OCI-LY3 (cell line): ENCODE measurements around the gene ADAP1.

Experiments used
- H2AFZ ChIP-seq: fragments of 200-600, 300-600 bp; shearing (Covaris generic); 2 replicates; pipeline ENCODE4 v1.6.0; 2014; ENCODE audit warnings: antibody characterized with exemption, low read depth, low read length
- H3K27ac ChIP-seq: fragments of 200-600, 300-600 bp; sonication (generic); 2 replicates; pipeline ENCODE4 v1.5.1; 2014; ENCODE audit warnings: mild to moderate bottlenecking, low read length, moderate library complexity, mixed read lengths
- H3K27me3 ChIP-seq: fragments of 200-600, 300-600 bp; sonication (generic); 2 replicates; pipeline ENCODE4 v1.6.1; 2014; ENCODE audit warnings: low read depth, low read length, mixed read lengths
- H3K36me3 ChIP-seq: fragments of 200-600, 300-600 bp; sonication (generic); replicated peaks from 2 replicates; pipeline ENCODE3; 2014; ENCODE audit warnings: low read depth, low read length, mixed read lengths
- H3K4me1 ChIP-seq: fragments of 300-600, 200-600 bp; sonication (generic); 2 replicates; pipeline ENCODE4 v1.6.1; 2014; ENCODE audit warnings: low read length, mixed read lengths
- H3K4me2 ChIP-seq: fragments of 200-600, 300-600 bp; sonication (generic); 2 replicates; pipeline ENCODE4 v1.6.1; 2014; ENCODE audit warnings: low read length, mixed read lengths
- H3K4me3 ChIP-seq: fragments of 300-600, 200-600 bp; sonication (generic); 2 replicates; pipeline ENCODE4 v1.5.1; 2014; ENCODE audit warnings: antibody characterized with exemption, mild to moderate bottlenecking, low read length, moderate library complexity
- H3K79me2 ChIP-seq: fragments of 300-600, 200-600 bp; shearing (Covaris generic); 2 replicates; pipeline ENCODE4 v1.6.1; 2014; ENCODE audit warnings: mild to moderate bottlenecking, low read length, mixed read lengths
- H3K9ac ChIP-seq: fragments of 300-600, 200-600 bp; shearing (Covaris generic); 2 replicates; pipeline ENCODE4 v1.6.0; 2014; ENCODE audit warnings: mild to moderate bottlenecking, low read length, moderate library complexity
- H3K9me3 ChIP-seq: fragments of 200-600, 300-600 bp; shearing (Covaris generic); 2 replicates; pipeline ENCODE4 v1.6.1; 2014; ENCODE audit warnings: low read length, mixed read lengths; ENCODE audit not compliant: insufficient read depth
- H4K20me1 ChIP-seq: fragments of 200-600, 300-600 bp; sonication (generic); 2 replicates; pipeline ENCODE4 v1.6.1; 2016; ENCODE audit warnings: low read length, mixed read lengths; ENCODE audit not compliant: insufficient read depth
- CTCF ChIP-seq: fragments of 200-600, 300-600 bp; sonication (generic); IDR thresholded peaks from 2 replicates; pipeline ENCODE4 v1.5.1; 2014; ENCODE audit warnings: antibody characterized with exemption, low read length, low read depth
- EZH2phosphoT487 ChIP-seq: fragments of 200-600 bp; shearing (Covaris generic); IDR thresholded peaks from 2 replicates; pipeline ENCODE4 v1.6.1; 2018; ENCODE audit warnings: antibody characterized with exemption, mixed run types, low read depth

The ADAP1 gene

GRCh38 chr7:886626-887487 lies 67.6 kb downstream of the ADAP1 start:
- Histone ChIP-seq H3K36me3 (peaks cover 17% of the 10 kb centered on the region), H3K4me2 (no peak overlapping the region), H3K79me2 (peaks cover 45% of the 10 kb centered on the region)

GRCh38 chr7:885893-886625 lies 68.4 kb downstream of the ADAP1 start:
- no peak overlapping the region for H2AFZ ChIP-seq
- H3K27ac ChIP-seq, result no peak overlapping the region
- H3K9me3 ChIP-seq, result no peaks in the 10 kb centered on the region
- TF ChIP-seq CTCF (no peak), EZH2phosphoT487 (no peak)
- H3K4me1 ChIP-seq, result no peaks in the 10 kb centered on the region
- no peak overlapping the region for H3K4me2 ChIP-seq
- H3K4me3 ChIP-seq, result no peak overlapping the region
- peaks cover 14% of the 10 kb centered on the region for H3K36me3 ChIP-seq
- H3K9ac ChIP-seq, result no peak overlapping the region
- peaks cover 9% of the 10 kb centered on the region for H4K20me1 ChIP-seq
- H3K79me2 ChIP-seq, result peaks cover 53% of the 10 kb centered on the region
- no peaks in the 10 kb centered on the region for H3K27me3 ChIP-seq

More at GRCh38 chr7:886626-887487, 67.6 kb downstream of the ADAP1 start:
- peaks cover 9% of the 10 kb centered on the region for H4K20me1 ChIP-seq
- no peaks in the 10 kb centered on the region for H3K9me3 ChIP-seq
- H3K27me3 ChIP-seq, result no peaks in the 10 kb centered on the region
- H3K27ac ChIP-seq, result no peak overlapping the region
- no peak overlapping the region for H3K4me3 ChIP-seq
- no peaks in the 10 kb centered on the region for H3K4me1 ChIP-seq
- TF ChIP-seq EZH2phosphoT487 (no peak), CTCF (no peak)
- H2AFZ ChIP-seq, result no peak overlapping the region
- H3K9ac ChIP-seq, result no peak overlapping the region

GRCh38 chr7:885261-885892 lies 69.1 kb downstream of the ADAP1 start:
- Histone ChIP-seq H2AFZ (no peak overlapping the region), H3K4me3 (no peak overlapping the region), H3K36me3 (peaks cover 14% of the 10 kb centered on the region), H3K4me1 (no peaks in the 10 kb centered on the region), H3K27ac (no peak overlapping the region), H3K27me3 (no peaks in the 10 kb centered on the region), H3K9me3 (no peaks in the 10 kb centered on the region), H3K79me2 (peaks cover 60% of the 10 kb centered on the region), H3K9ac (no peak overlapping the region), H3K4me2 (no peak overlapping the region), H4K20me1 (peaks cover 11% of the 10 kb centered on the region)
- no peak for TF ChIP-seq CTCF
- no peak for TF ChIP-seq EZH2phosphoT487
